HepG2 (cell line): ENCODE measurements around the gene TNC. TPM values are rescaled to one million over a fixed set of nuclear protein-coding genes. Genes with fewer than 3 reads are reported as not detected.

Experiments used
- ATAC-seq: fragments of 200-7000 bp; cut with Tn5 transposase; 3 replicates; pipeline ENCODE4 v1.9.1; 2020; ENCODE audit warnings: mild to moderate bottlenecking, moderate library complexity
- BruUV-seq: library from RNA; stranded (reverse); fragments of 400-500 nt; replicated peaks from 2 replicates; lab custom pipeline; 2021; lab: Mats Ljungman, UMichigan
- CTCF ChIA-PET: fragments of 300-600 bp; formaldehyde crosslinking; extraction: SDS; loops from one replicate; lab custom pipeline; 2021; ENCODE audit warnings: low total read pairs, inconsistent platforms, low intra/inter-chr PET ratio; lab: Yijun Ruan, JAX
- POLR2A ChIA-PET: fragments of 350-600 bp; sonication (Branson Sonifier 250); formaldehyde crosslinking; loops from one replicate; lab custom pipeline; 2020; ENCODE audit warnings: antibody characterized with exemption, inconsistent platforms; lab: Yijun Ruan, JAX
- DNase-seq: peaks from one replicate; pipeline ENCODE4 v3.0.0-alpha.2; 2015; ENCODE audit warnings: low spot score
- FAIRE-seq: peaks from 3 replicates; lab custom pipeline; 2011; peaks lifted over from hg19 to GRCh38; lab: Jason Lieb, UNC
- H2AFZ ChIP-seq: one replicate; pipeline ENCODE4 v1.6.1; 2011; ENCODE audit warnings: low read length, inconsistent platforms
- H3K27ac ChIP-seq: fragments of 300-600 bp; 3 replicates; pipeline ENCODE4 v1.8.0; 2011; ENCODE audit warnings: mixed run types, mild to moderate bottlenecking, mixed read lengths, low read length, inconsistent platforms; ENCODE audit not compliant: insufficient read depth; ENCODE audit errors: extremely low read length
- H3K27me3 ChIP-seq, 2 experiments: fragments of 200-600 bp in 1 of 2; 2 replicates in 1 of 2; 3 replicates in 1 of 2; pipeline versions ENCODE4 v1.6.0 to v1.8.0; 2011; ENCODE audit warnings: low read length in 2 of 2, mild to moderate bottlenecking in 2 of 2, moderate library complexity in 2 of 2, inconsistent platforms in 1 of 2; ENCODE audit not compliant: insufficient read depth in 2 of 2, control insufficient read depth in 1 of 2
- H3K36me3 ChIP-seq, 2 experiments: fragments of 200-600 bp in 1 of 2; replicated peaks in 1 of 2; 2 replicates in 1 of 2; 3 replicates in 1 of 2; pipeline versions ENCODE4 v1.5.1 to v1.8.0; 2011; ENCODE audit warnings: low read length in 2 of 2, inconsistent platforms in 1 of 2; ENCODE audit not compliant: insufficient read depth in 2 of 2, control insufficient read depth in 1 of 2
- H3K4me1 ChIP-seq: 2 replicates; pipeline ENCODE4 v1.5.1; 2012; ENCODE audit warnings: low read length, inconsistent platforms; ENCODE audit not compliant: insufficient read depth
- H3K4me2 ChIP-seq: 2 replicates; pipeline ENCODE4 v1.6.0; 2011; ENCODE audit warnings: low read depth, low read length, inconsistent platforms
- H3K4me3 ChIP-seq, 3 experiments: fragments of 200-600 bp in 1 of 3; sonication (generic), shearing (Covaris generic) in 1 of 3; replicated peaks in 1 of 3; 2 replicates each; pipeline ENCODE4 v1.5.1; 2011 to 2016; ENCODE audit warnings: low read length in 3 of 3, inconsistent platforms in 2 of 3, low read depth in 2 of 3, mild to moderate bottlenecking in 2 of 3, control low read depth in 1 of 3, mixed read lengths in 1 of 3; ENCODE audit not compliant: insufficient read depth in 1 of 3
- H3K79me2 ChIP-seq: one replicate; pipeline ENCODE4 v1.6.1; 2011; ENCODE audit warnings: low read length, inconsistent platforms; ENCODE audit not compliant: insufficient read depth
- H3K9ac ChIP-seq: 2 replicates; pipeline ENCODE4 v1.6.0; 2011; ENCODE audit warnings: mild to moderate bottlenecking, low read depth, low read length, inconsistent platforms; ENCODE audit not compliant: insufficient read depth
- H3K9me3 ChIP-seq: 2 replicates; pipeline ENCODE4 v1.5.1; 2012; ENCODE audit warnings: mild to moderate bottlenecking, low read length
- H4K20me1 ChIP-seq: 2 replicates; pipeline ENCODE4 v1.6.0; 2011; ENCODE audit warnings: inconsistent platforms, mild to moderate bottlenecking, low read length, moderate library complexity; ENCODE audit not compliant: insufficient read depth
- HNRNPL ChIP-seq: fragments of 200-400 bp; formaldehyde crosslinking; IDR thresholded peaks from 2 replicates; pipeline ENCODE4 v1.6.1; 2017; ENCODE audit warnings: mild to moderate bottlenecking, low read depth, low read length
- MIER2 ChIP-seq: IDR thresholded peaks from 2 replicates; pipeline ENCODE4 v1.6.1; 2016; ENCODE audit warnings: missing biosample characterization, missing genetic modification reagents
- PAX8 ChIP-seq: sonication (generic); formaldehyde crosslinking; IDR thresholded peaks from 2 replicates; pipeline ENCODE4 v1.8.0; 2022; ENCODE audit warnings: mild to moderate bottlenecking, missing genetic modification reagents, borderline replicate concordance
- PCBP1 ChIP-seq: fragments of 200-400 bp; formaldehyde crosslinking; IDR thresholded peaks from 2 replicates; pipeline ENCODE4 v1.6.1; 2017; ENCODE audit warnings: mild to moderate bottlenecking, low read depth, low read length, borderline replicate concordance
- RAD21 ChIP-seq: fragments of 450-650 bp; formaldehyde crosslinking; IDR thresholded peaks from 2 replicates; pipeline ENCODE4 v1.5.0; 2020; ENCODE audit warnings: mild to moderate bottlenecking
- RCOR2 ChIP-seq: IDR thresholded peaks from 2 replicates; pipeline ENCODE4 v1.6.1; 2016; ENCODE audit warnings: missing biosample characterization, missing genetic modification reagents
- SIX4 ChIP-seq: sonication (generic); formaldehyde crosslinking; IDR thresholded peaks from 2 replicates; pipeline ENCODE4 v1.4.0; 2020; ENCODE audit warnings: missing genetic modification reagents
- SMARCC2 ChIP-seq: fragments of 450-650 bp; IDR thresholded peaks from 2 replicates; pipeline ENCODE4 v1.6.1; 2017; ENCODE audit warnings: antibody characterized with exemption, mild to moderate bottlenecking
- SOX13 ChIP-seq, 3 experiments: fragments of 450-650 bp in 1 of 3; sonication (generic) in 1 of 3; formaldehyde crosslinking in 1 of 3; IDR thresholded peaks in 2 of 3; conservative IDR thresholded peaks in 1 of 3; 2 replicates each; pipeline versions ENCODE4 v1.5.0 to v1.6.1; 2016 to 2020; ENCODE audit warnings: antibody characterized with exemption in 1 of 3, mild to moderate bottlenecking in 1 of 3, missing compliant biosample characterization in 1 of 3, missing genetic modification reagents in 1 of 3, moderate library complexity in 1 of 3
- SP1 ChIP-seq, 2 experiments: fragments of 450-650 bp in 1 of 2; sonication (generic) in 1 of 2; formaldehyde crosslinking in 1 of 2; IDR thresholded peaks; 2 replicates each; pipeline versions ENCODE4 v1.4.0 to v1.6.1; 2016 to 2020; ENCODE audit warnings: missing genetic modification reagents in 1 of 2
- TARDBP ChIP-seq: sonication (generic); formaldehyde crosslinking; IDR thresholded peaks from 2 replicates; pipeline ENCODE4 v1.8.0; 2022; ENCODE audit warnings: mild to moderate bottlenecking, missing genetic modification reagents
- ZNF205 ChIP-seq: IDR thresholded peaks from 2 replicates; pipeline ENCODE4 v1.6.1; 2018; ENCODE audit warnings: missing biosample characterization, missing genetic modification reagents
- ZNF333 ChIP-seq: sonication (generic); formaldehyde crosslinking; IDR thresholded peaks from 2 replicates; pipeline ENCODE4 v1.4.0; 2020; ENCODE audit warnings: mild to moderate bottlenecking, missing genetic modification reagents, borderline replicate concordance
- WGBS: methylation state at CpG from one replicate; pipeline ENCODE4 v1.1.6; 2017; ENCODE audit warnings: low lambda C conversion rate; 5-methylcytosine and 5-hydroxymethylcytosine counted together
- in situ Hi-C: cut with HindIII; loops from 2 replicates; pipeline ENCODE4 v1.10.0; 2017; ENCODE audit warnings: low pct_unique_long_range_greater_than_20kb; ENCODE audit not compliant: extremely low pct_ligation_motif_present
- intact Hi-C: fragments of 100-400 bp; cut with micrococcal nuclease; formaldehyde crosslinking; loops from one replicate; pipeline ENCODE4 v1.10.0; 2022; ENCODE audit not compliant: unreplicated experiment
- polyA plus RNA-seq, 8 experiments: library from polyadenylated mRNA; depleted of rRNA in 3 of 8; stranded (reverse) in 7 of 8; unstranded in 1 of 8; fragments of >200 nt; fragmentation: Illumina TruSeq in 4 of 8; extraction: Trizol in 4 of 8; gene quantifications; 2 replicates each; pipeline versions ENCODE4 v1.2.1 to v1.2.3, GENCODE V29; 2011 to 2016; ENCODE audit warnings: low read depth in 4 of 8, missing spikeins in 1 of 8, mixed read lengths in 1 of 8; ENCODE audit not compliant: insufficient read depth in 1 of 8
- total RNA-seq, 5 experiments: library from RNA; depleted of rRNA; stranded (reverse); fragments of >200 nt; fragmentation: Illumina TruSeq; extraction: Trizol; gene quantifications; 2 replicates each; pipeline ENCODE4 v1.2.3, GENCODE V29; 2016; ENCODE audit warnings: low read depth in 1 of 5
- TF ChIP-seq, protein P1 (sequence below): sonication (generic); formaldehyde crosslinking; IDR thresholded peaks from 2 replicates; pipeline ENCODE4 v1.4.0; 2020; ENCODE audit warnings: missing genetic modification reagents, borderline replicate concordance
- TF ChIP-seq, protein P2 (sequence below): sonication (generic); formaldehyde crosslinking; IDR thresholded peaks from 2 replicates; pipeline ENCODE4 v1.4.0; 2020; ENCODE audit warnings: missing genetic modification reagents, borderline replicate concordance
- TF ChIP-seq, protein P3 (sequence below): sonication (generic); formaldehyde crosslinking; IDR thresholded peaks from 2 replicates; pipeline ENCODE4 v1.5.1; 2020; ENCODE audit warnings: missing genetic modification reagents, mild to moderate bottlenecking, borderline replicate concordance

The TNC gene
- total and polyA plus RNA-seq, 2 of the 13 experiments (the other 11 are each of a cell fraction or from before 2014, with no cell fraction given) = not detected

DNA sequence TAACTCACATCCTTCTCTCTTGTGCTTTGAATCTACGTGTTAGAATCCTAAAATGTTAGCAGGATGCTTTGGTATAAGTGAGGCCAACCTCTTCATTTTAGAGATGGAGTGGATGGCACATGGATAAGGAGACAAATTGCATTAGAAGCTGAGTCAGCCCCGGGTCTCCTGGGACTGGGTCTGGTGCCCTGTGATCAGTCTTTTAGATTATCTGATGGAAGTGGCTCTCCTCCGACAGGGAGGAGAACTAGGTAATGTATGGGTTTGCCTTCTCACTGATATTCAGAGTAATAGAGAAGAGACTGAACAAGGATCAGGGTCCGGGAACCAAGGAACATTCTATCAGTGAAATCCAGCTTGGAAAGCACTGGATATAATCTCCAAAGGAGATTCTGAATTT lies 112.6 kb downstream of the TNC start:
- ATAC-seq (no peak), DNase-seq (no peak), FAIRE-seq (no peak)
- ChIA-PET CTCF (no interaction called here), POLR2A (no interaction called here)
- Histone ChIP-seq H3K27me3 (no peaks in the 10 kb centered on the region; a peak in 1 of 5 replicates), H3K79me2 (no peaks in the 10 kb centered on the region), H3K9ac (no peak overlapping the region), H3K4me2 (no peak overlapping the region), H3K9me3 (no peaks in the 10 kb centered on the region), H3K4me3 (no peak overlapping the region), H3K27ac (no peak overlapping the region), H3K36me3 (no peaks in the 10 kb centered on the region), H3K4me1 (no peaks in the 10 kb centered on the region), H4K20me1 (no peaks in the 10 kb centered on the region), H2AFZ (no peak overlapping the region)
- no peak for TF ChIP-seq ZNF333 (CRISPR knock-in tag)
- TF ChIP-seq, protein P1, sequence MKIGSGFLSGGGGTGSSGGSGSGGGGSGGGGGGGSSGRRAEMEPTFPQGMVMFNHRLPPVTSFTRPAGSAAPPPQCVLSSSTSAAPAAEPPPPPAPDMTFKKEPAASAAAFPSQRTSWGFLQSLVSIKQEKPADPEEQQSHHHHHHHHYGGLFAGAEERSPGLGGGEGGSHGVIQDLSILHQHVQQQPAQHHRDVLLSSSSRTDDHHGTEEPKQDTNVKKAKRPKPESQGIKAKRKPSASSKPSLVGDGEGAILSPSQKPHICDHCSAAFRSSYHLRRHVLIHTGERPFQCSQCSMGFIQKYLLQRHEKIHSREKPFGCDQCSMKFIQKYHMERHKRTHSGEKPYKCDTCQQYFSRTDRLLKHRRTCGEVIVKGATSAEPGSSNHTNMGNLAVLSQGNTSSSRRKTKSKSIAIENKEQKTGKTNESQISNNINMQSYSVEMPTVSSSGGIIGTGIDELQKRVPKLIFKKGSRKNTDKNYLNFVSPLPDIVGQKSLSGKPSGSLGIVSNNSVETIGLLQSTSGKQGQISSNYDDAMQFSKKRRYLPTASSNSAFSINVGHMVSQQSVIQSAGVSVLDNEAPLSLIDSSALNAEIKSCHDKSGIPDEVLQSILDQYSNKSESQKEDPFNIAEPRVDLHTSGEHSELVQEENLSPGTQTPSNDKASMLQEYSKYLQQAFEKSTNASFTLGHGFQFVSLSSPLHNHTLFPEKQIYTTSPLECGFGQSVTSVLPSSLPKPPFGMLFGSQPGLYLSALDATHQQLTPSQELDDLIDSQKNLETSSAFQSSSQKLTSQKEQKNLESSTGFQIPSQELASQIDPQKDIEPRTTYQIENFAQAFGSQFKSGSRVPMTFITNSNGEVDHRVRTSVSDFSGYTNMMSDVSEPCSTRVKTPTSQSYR (CRISPR knock-in tag) = no peak
- TF ChIP-seq, protein P2, sequence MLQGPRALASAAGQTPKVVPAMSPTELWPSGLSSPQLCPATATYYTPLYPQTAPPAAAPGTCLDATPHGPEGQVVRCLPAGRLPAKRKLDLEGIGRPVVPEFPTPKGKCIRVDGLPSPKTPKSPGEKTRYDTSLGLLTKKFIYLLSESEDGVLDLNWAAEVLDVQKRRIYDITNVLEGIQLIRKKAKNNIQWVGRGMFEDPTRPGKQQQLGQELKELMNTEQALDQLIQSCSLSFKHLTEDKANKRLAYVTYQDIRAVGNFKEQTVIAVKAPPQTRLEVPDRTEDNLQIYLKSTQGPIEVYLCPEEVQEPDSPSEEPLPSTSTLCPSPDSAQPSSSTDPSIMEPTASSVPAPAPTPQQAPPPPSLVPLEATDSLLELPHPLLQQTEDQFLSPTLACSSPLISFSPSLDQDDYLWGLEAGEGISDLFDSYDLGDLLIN (CRISPR knock-in tag) = no peak
- no peak for TF ChIP-seq SMARCC2
- no peak for TF ChIP-seq PAX8 (CRISPR knock-in tag)
- no peak for TF ChIP-seq SP1 (IDR thresholded peaks at IDR 0.05)
- TF ChIP-seq SP1 (CRISPR knock-in tag; IDR thresholded peaks at IDR 0.05) = no peak
- no peak for TF ChIP-seq MIER2 (CRISPR knock-in tag)
- TF ChIP-seq PCBP1 = no peak
- TF ChIP-seq RAD21 (CRISPR knock-in tag) = no peak
- no peak for TF ChIP-seq SOX13 (IDR thresholded peaks at IDR 0.05)
- no peak for TF ChIP-seq SOX13 (CRISPR knock-in tag; conservative IDR thresholded peaks at IDR 0.05 in 1 of 2, IDR thresholded peaks at IDR 0.05 in 1 of 2)
- TF ChIP-seq HNRNPL = no peak
- no peak for TF ChIP-seq TARDBP
- TF ChIP-seq ZNF205 (CRISPR knock-in tag) = no peak
- no peak for TF ChIP-seq SIX4 (CRISPR knock-in tag)
- TF ChIP-seq, protein P3, sequence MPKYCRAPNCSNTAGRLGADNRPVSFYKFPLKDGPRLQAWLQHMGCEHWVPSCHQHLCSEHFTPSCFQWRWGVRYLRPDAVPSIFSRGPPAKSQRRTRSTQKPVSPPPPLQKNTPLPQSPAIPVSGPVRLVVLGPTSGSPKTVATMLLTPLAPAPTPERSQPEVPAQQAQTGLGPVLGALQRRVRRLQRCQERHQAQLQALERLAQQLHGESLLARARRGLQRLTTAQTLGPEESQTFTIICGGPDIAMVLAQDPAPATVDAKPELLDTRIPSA (CRISPR knock-in tag) = no peak
- no peak for TF ChIP-seq RCOR2 (CRISPR knock-in tag)
- intact Hi-C loops (no loop called here), in situ Hi-C loops (loop anchor here (25.0 kb wide), 1 partner anchor 568 kb away; no protein-coding TSS in a partner anchor)
- WGBS = 0% methylated on average over 4 of the region's 4 CpGs
- BruUV-seq = no TSS peak
